NAMALWA (cell line): Measurements from ENCODE around the gene CLTC.

Experiments
- DNase-seq: peaks from one replicate; pipeline ENCODE4 v3.0.0-alpha.2; 2015; ENCODE audit warnings: low spot score

CLTC gene

GRCh38 chr17:59727817-59728533 is 108.3 kb downstream of the CLTC start:
- no peak for DNase-seq

- no peak for DNase-seq
Observed at GRCh38 chr17:59730268-59730834, 110.7 kb downstream of the CLTC start.

- DNase-seq = no peak
Observed at GRCh38 chr17:59733697-59734096, 114.0 kb downstream of the CLTC start.

GRCh38 chr17:59734226-59734625 is 114.5 kb downstream of the CLTC start:
- DNase-seq = no peak

- DNase-seq = no peak
Observed at GRCh38 chr17:59737324-59737723, 117.6 kb downstream of the CLTC start.

- DNase-seq = no peak
Observed at GRCh38 chr17:59743842-59744241, 124.1 kb downstream of the CLTC start.

- no peak for DNase-seq
Observed at GRCh38 chr17:59745040-59745439, 125.3 kb downstream of the CLTC start.
